ENCODE measurements around the gene SAMD4B. TPM values are rescaled to one million over a fixed set of nuclear protein-coding genes. Genes with fewer than 3 reads are reported as not detected.
A peak's percentile ranks its signal among the peaks of the same experiment; 100 is the strongest.

The SAMD4B gene
- total RNA-seq, 1 experiment from 2014 or later, result 122 TPM

GRCh38 chr19:39408392-39409207 lies 66.4 kb downstream of the SAMD4B start:
- DNase-seq, result no peak
- no peak overlapping the region for H3K4me3 ChIP-seq (ENCODE audit: insufficient read depth, low read depth, low read length)
- H3K27me3 ChIP-seq (ENCODE audit: control insufficient read depth, insufficient read depth, low read length), result no peaks in the 10 kb centered on the region
- H3K36me3 ChIP-seq (replicated peaks; ENCODE audit: control insufficient read depth, insufficient read depth, low read length), result peaks cover 3% of the 10 kb centered on the region; the same call in 1 of the 2 replicates

- Histone ChIP-seq H3K27me3 (ENCODE audit: control insufficient read depth, insufficient read depth, low read length) (no peaks in the 10 kb centered on the region), H3K36me3 (replicated peaks; ENCODE audit: control insufficient read depth, insufficient read depth, low read length) (peaks cover 3% of the 10 kb centered on the region; the same call in 1 of the 2 replicates), H3K4me3 (ENCODE audit: insufficient read depth, low read depth, low read length) (peak overlapping the region; percentile 84)
- DNase-seq, result peak; percentile 96
Observed at GRCh38 chr19:39409208-39410016, 67.2 kb downstream of the SAMD4B start.

DNA sequence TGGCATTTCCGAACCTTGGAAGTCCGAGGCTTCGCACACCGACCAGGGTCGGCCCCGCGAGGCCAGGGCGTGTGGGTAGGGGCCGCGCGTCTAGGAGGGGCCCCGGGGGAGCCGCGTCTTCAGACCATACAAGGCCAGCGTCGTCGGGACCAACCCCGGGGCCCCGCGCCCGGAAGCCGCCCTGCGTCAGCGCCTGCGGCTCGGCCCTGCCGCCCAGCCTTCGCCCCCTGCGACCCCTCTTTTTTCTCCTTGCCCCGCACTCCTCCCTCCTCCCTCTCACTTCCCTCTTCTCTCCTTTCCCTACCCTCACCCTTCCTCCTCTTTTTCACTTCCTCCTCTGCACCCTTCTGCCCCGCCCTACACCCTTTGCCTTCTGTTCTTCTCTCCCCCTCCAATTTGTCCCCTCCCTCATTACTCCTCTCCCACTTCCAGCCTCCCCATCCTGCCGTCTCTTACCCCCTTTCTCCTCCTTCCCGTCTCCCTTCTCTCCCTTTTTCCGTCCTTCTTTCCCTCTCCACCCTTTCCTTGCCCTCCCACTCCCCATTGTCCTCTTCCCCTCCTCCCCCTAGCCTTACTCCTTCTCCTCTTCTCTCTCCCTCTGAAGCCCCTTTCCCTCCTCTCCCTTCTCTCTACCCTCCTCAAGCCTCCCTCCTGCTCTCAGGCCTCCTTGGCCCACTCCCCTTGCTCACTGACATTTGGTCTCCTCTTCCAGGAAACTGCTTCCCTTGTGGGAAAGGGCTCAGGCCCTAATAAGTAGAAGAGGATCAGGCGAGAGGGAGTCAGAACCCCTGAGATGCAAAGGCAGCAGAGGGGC lies 68.0 kb downstream of the SAMD4B start:
- DNase-seq, result peak; percentile 86
- peak overlapping the region; percentile 84 for H3K4me3 ChIP-seq (ENCODE audit: insufficient read depth, low read depth, low read length)
- H3K36me3 ChIP-seq (replicated peaks; ENCODE audit: control insufficient read depth, insufficient read depth, low read length), result peaks cover 3% of the 10 kb centered on the region; the same call in 1 of the 2 replicates
- no peaks in the 10 kb centered on the region for H3K27me3 ChIP-seq (ENCODE audit: control insufficient read depth, insufficient read depth, low read length)

- Histone ChIP-seq H3K27me3 (ENCODE audit: control insufficient read depth, insufficient read depth, low read length) (no peaks in the 10 kb centered on the region), H3K4me3 (ENCODE audit: insufficient read depth, low read depth, low read length) (peak overlapping the region; percentile 84), H3K36me3 (replicated peaks; ENCODE audit: control insufficient read depth, insufficient read depth, low read length) (peaks cover 5% of the 10 kb centered on the region)
- DNase-seq, result no peak
Observed at GRCh38 chr19:39410831-39411080, 68.5 kb downstream of the SAMD4B start.

- Histone ChIP-seq H3K27me3 (ENCODE audit: control insufficient read depth, insufficient read depth, low read length) (no peaks in the 10 kb centered on the region), H3K36me3 (replicated peaks; ENCODE audit: control insufficient read depth, insufficient read depth, low read length) (peaks cover 10% of the 10 kb centered on the region), H3K4me3 (ENCODE audit: insufficient read depth, low read depth, low read length) (no peak overlapping the region)
- DNase-seq, result no peak
Observed at GRCh38 chr19:39411081-39411831, 69.0 kb downstream of the SAMD4B start.

DNA sequence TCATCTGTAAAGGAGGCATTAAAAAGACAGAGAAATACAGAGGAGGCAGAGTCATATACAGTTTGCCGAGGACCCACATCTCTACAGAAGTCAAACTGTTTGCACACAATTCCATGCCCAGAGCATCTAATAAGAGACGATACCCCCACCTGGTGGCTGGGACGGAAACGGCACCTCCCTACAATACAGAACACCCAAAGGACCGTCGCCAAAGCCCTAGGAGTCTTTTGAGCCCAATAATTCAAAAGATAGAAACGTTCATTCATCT lies 69.5 kb downstream of the SAMD4B start:
- Histone ChIP-seq H3K36me3 (replicated peaks; ENCODE audit: control insufficient read depth, insufficient read depth, low read length) (peaks cover 12% of the 10 kb centered on the region), H3K4me3 (ENCODE audit: insufficient read depth, low read depth, low read length) (peak overlapping the region; percentile 38), H3K27me3 (ENCODE audit: control insufficient read depth, insufficient read depth, low read length) (no peaks in the 10 kb centered on the region)
- DNase-seq, result peak; percentile 84

GRCh38 chr19:39412100-39412866 lies 70.1 kb downstream of the SAMD4B start, which contains the start of gene PLEKHG2:
Gene PLEKHG2 (plus strand): TSS chr19:39412669. CDS start chr19:39414087, 1,418 bp downstream.
- H3K36me3 ChIP-seq (replicated peaks; ENCODE audit: control insufficient read depth, insufficient read depth, low read length), result peaks cover 14% of the 10 kb centered on the region
- peak; percentile 99 for DNase-seq
- H3K4me3 ChIP-seq (ENCODE audit: insufficient read depth, low read depth, low read length), result peak within 1 kb of the TSS; percentile 87
- H3K27me3 ChIP-seq (ENCODE audit: control insufficient read depth, insufficient read depth, low read length), result no peaks in the 10 kb centered on the region

DNA sequence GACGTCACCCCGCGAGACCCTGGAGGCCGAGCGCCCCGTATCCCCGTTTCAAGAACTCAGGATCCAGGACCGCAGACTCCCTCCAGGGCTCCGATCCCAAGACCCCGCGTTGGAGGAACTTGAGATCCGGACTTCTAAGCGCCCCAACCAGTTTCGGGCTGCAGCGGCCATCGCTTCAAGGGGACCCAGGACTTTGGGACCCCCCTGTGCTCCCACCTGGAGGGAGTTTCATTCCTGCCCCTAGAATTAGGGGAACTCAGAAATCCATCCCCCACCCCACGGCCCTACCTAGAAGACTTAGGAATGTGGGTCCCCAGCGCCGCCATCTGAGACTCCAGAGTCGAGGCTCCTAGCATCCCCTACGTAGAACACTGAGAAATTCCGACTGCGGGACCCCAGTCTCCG lies 70.6 kb downstream of the SAMD4B start:
- DNase-seq, result no peak
- Histone ChIP-seq H3K36me3 (replicated peaks; ENCODE audit: control insufficient read depth, insufficient read depth, low read length) (peaks cover 14% of the 10 kb centered on the region), H3K27me3 (ENCODE audit: control insufficient read depth, insufficient read depth, low read length) (no peaks in the 10 kb centered on the region), H3K4me3 (ENCODE audit: insufficient read depth, low read depth, low read length) (peak overlapping the region; percentile 87)

GRCh38 chr19:39413272-39413910 lies 71.2 kb downstream of the SAMD4B start:
- Histone ChIP-seq H3K4me3 (ENCODE audit: insufficient read depth, low read depth, low read length) (peak overlapping the region; percentile 87), H3K27me3 (ENCODE audit: control insufficient read depth, insufficient read depth, low read length) (no peaks in the 10 kb centered on the region), H3K36me3 (replicated peaks; ENCODE audit: control insufficient read depth, insufficient read depth, low read length) (peaks cover 12% of the 10 kb centered on the region)
- peak; percentile 94 for DNase-seq

- DNase-seq, result peak; percentile 75
- Histone ChIP-seq H3K4me3 (ENCODE audit: insufficient read depth, low read depth, low read length) (peak overlapping the region; percentile 87), H3K36me3 (replicated peaks; ENCODE audit: control insufficient read depth, insufficient read depth, low read length) (peaks cover 18% of the 10 kb centered on the region), H3K27me3 (ENCODE audit: control insufficient read depth, insufficient read depth, low read length) (no peaks in the 10 kb centered on the region)
Observed at GRCh38 chr19:39413911-39414608, 71.8 kb downstream of the SAMD4B start.

DNA sequence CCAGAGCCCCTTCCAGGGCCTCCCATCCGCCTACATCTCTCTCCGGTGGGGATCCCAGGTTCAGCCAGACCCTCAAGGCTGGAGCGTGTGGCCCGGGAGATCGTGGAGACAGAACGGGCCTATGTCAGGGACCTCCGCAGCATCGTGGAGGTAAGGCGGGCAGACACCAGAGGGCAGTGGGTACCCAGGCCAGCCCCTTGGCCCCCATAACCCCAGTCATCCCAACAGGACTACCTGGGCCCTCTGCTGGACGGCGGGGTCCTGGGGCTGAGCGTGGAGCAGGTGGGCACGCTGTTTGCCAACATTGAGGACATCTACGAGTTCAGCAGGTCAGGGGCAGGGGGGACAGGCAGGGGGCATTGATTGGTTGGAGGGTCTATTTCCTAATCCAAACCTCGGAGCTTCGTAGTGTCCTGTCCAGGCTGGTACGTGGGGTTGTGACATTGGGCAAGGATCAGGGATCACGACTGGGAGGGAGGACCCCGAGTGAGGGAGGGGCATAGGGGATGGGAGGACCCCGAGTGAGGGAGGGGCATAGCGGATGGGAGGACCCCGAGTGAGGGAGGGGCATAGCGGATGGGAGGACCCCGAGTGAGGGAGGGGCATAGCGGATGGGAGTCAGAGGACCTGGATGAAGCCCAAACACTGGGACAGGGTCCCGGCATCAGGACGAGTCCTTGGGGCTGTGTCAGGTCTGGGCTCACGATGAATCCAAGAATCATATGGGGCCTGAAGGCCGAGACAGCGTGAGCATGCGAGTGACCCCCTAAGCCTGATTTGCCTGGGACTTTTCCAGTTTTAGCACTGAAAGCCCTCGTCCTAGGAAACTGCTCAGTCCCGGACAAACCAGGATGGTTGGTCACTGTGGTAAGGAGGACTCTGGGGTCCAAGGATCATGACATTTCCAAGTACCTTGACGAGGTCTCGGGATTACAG lies 73.2 kb downstream of the SAMD4B start:
- peaks cover 20% of the 10 kb centered on the region for H3K36me3 ChIP-seq (replicated peaks; ENCODE audit: control insufficient read depth, insufficient read depth, low read length)
- DNase-seq, result peak; percentile 83
- H3K27me3 ChIP-seq (ENCODE audit: control insufficient read depth, insufficient read depth, low read length), result no peaks in the 10 kb centered on the region
- H3K4me3 ChIP-seq (ENCODE audit: insufficient read depth, low read depth, low read length), result no peak overlapping the region

All from H7 (cell line).